Endodermal cell (in vitro differentiated cells): ENCODE results near the gene GAS2. TPM values are rescaled to one million over a fixed set of nuclear protein-coding genes. Genes with fewer than 3 reads are reported as not detected.
A peak's percentile ranks its signal among the peaks of the same experiment; 100 is the strongest.

Experiments
- DNase-seq: peaks from one replicate; pipeline ENCODE4 v3.0.0-alpha.2; 2017
- H3K27ac ChIP-seq: 2 replicates; pipeline ENCODE4 v1.5.1; 2013; ENCODE audit warnings: mild to moderate bottlenecking, low read depth, low read length, moderate library complexity
- H3K27me3 ChIP-seq: 2 replicates; pipeline ENCODE4 v1.6.1; 2013; ENCODE audit warnings: mild to moderate bottlenecking, low read length, moderate library complexity; ENCODE audit not compliant: insufficient read depth, control insufficient read depth, poor library complexity, severe bottlenecking
- H3K36me3 ChIP-seq: 2 replicates; pipeline ENCODE4 v1.7.0; 2013; ENCODE audit warnings: mild to moderate bottlenecking, low read length, moderate library complexity; ENCODE audit not compliant: control insufficient read depth, insufficient read depth
- H3K4me1 ChIP-seq: one replicate; pipeline ENCODE4 v1.7.0; 2013; ENCODE audit warnings: low read length; ENCODE audit not compliant: control insufficient read depth, insufficient read depth
- H3K4me3 ChIP-seq: 2 replicates; pipeline ENCODE4 v1.5.1; 2013; ENCODE audit warnings: mild to moderate bottlenecking, low read length, moderate library complexity
- H3K9ac ChIP-seq: 2 replicates; pipeline ENCODE4 v1.6.1; 2013; ENCODE audit warnings: mild to moderate bottlenecking, low read length, moderate library complexity; ENCODE audit not compliant: poor library complexity, severe bottlenecking; ENCODE audit errors: extremely low read depth
- H3K9me3 ChIP-seq: 2 replicates; pipeline ENCODE4 v1.6.1; 2013; ENCODE audit warnings: mild to moderate bottlenecking, low read length, moderate library complexity; ENCODE audit not compliant: control insufficient read depth
- H3K27ac Mint-ChIP-seq: 2 replicates; pipeline ENCODE4 v1.8.0; 2020; ENCODE audit warnings: mixed read lengths
- H3K27me3 Mint-ChIP-seq: 2 replicates; pipeline ENCODE4 v1.8.0; 2021; ENCODE audit warnings: mild to moderate bottlenecking, mixed read lengths; ENCODE audit not compliant: insufficient read depth
- H3K36me3 Mint-ChIP-seq: 2 replicates; pipeline ENCODE4 v1.8.0; 2020; ENCODE audit warnings: low read depth, mixed read lengths
- H3K4me1 Mint-ChIP-seq: 2 replicates; pipeline ENCODE4 v1.8.0; 2020; ENCODE audit warnings: mixed read lengths
- H3K4me3 Mint-ChIP-seq: 2 replicates; pipeline ENCODE4 v1.8.0; 2020; ENCODE audit warnings: mild to moderate bottlenecking, moderate library complexity, mixed read lengths
- H3K9me3 Mint-ChIP-seq: 2 replicates; pipeline ENCODE4 v1.8.0; 2020; ENCODE audit warnings: mild to moderate bottlenecking, mixed read lengths
- WGBS, 2 experiments: methylation state at CpG; one replicate each; pipeline versions ENCODE4 v1.1.5 to v1.1.7; 2013; ENCODE audit warnings: missing lambda C conversion rate in 2 of 2, mixed read lengths in 1 of 2; ENCODE audit not compliant: insufficient coverage in 1 of 2, insufficient read length in 1 of 2; 5-methylcytosine and 5-hydroxymethylcytosine counted together
- total RNA-seq, 2 donors: library from RNA; stranded (reverse); fragmentation: NEBNext Ultra II Directional in 1 of 2; extraction: Animal tissue kit (Norgen Biotek cat#: 25700) in 1 of 2; gene quantifications; 2 replicates in 1 of 2; 3 replicates in 1 of 2; pipeline ENCODE4 v1.2.1, GENCODE V29; 2021
- TF ChIP-seq, protein P1 (sequence below): fragments of 200-600 bp; sonication (generic); conservative IDR thresholded peaks from 2 replicates; pipeline ENCODE4 v1.5.0; 2021; ENCODE audit warnings: antibody characterized with exemption, mild to moderate bottlenecking

The GAS2 gene
- total RNA-seq, 2 donors from 2014 or later = 3.0 to 4.1 TPM

DNA sequence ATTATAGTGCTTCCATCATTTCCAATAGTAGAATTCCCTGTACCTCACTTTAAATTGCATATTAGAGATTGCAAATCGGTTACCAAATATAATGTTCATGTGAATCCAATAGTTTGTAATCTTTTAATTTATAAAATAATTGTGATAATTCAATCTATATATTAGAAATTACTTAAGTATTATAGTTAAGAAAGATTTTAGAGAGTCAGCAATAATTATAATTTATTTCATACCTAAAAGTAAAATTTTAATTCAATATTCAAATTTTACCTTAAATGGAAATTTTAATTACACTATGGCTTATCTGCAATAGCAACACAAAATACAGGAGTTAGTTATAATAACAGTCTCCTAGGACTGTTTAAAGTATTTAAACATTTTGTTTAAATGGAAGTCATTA, 180.3 kb downstream of the GAS2 start:
- H3K4me3 ChIP-seq = no peak overlapping the region
- WGBS, 2 experiments = no CpG with 5 or more reads among the region's 1 CpG
- no peaks in the 10 kb centered on the region for H3K9me3 ChIP-seq
- no peak overlapping the region for H3K4me3 Mint-ChIP-seq
- H3K36me3 ChIP-seq = no peaks in the 10 kb centered on the region
- H3K4me1 Mint-ChIP-seq = no peaks in the 10 kb centered on the region
- H3K9ac ChIP-seq = no peak overlapping the region
- H3K27ac Mint-ChIP-seq = no peak overlapping the region
- TF ChIP-seq, protein P1, sequence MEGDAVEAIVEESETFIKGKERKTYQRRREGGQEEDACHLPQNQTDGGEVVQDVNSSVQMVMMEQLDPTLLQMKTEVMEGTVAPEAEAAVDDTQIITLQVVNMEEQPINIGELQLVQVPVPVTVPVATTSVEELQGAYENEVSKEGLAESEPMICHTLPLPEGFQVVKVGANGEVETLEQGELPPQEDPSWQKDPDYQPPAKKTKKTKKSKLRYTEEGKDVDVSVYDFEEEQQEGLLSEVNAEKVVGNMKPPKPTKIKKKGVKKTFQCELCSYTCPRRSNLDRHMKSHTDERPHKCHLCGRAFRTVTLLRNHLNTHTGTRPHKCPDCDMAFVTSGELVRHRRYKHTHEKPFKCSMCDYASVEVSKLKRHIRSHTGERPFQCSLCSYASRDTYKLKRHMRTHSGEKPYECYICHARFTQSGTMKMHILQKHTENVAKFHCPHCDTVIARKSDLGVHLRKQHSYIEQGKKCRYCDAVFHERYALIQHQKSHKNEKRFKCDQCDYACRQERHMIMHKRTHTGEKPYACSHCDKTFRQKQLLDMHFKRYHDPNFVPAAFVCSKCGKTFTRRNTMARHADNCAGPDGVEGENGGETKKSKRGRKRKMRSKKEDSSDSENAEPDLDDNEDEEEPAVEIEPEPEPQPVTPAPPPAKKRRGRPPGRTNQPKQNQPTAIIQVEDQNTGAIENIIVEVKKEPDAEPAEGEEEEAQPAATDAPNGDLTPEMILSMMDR = no peak
- H3K27me3 Mint-ChIP-seq = no peaks in the 10 kb centered on the region
- H3K36me3 Mint-ChIP-seq = no peaks in the 10 kb centered on the region
- H3K9me3 Mint-ChIP-seq = peaks cover 15% of the 10 kb centered on the region
- H3K27ac ChIP-seq = no peak overlapping the region
- no peaks in the 10 kb centered on the region for H3K27me3 ChIP-seq
- no peaks in the 10 kb centered on the region for H3K4me1 ChIP-seq
- DNase-seq = no peak

GRCh38 chr11:22851477-22851876, 185.1 kb downstream of the GAS2 start:
- Mint-ChIP-seq H3K4me3 (no peak overlapping the region), H3K27ac (no peak overlapping the region), H3K4me1 (no peaks in the 10 kb centered on the region), H3K27me3 (no peaks in the 10 kb centered on the region), H3K9me3 (peaks cover 3% of the 10 kb centered on the region), H3K36me3 (no peaks in the 10 kb centered on the region)
- H3K27me3 ChIP-seq = no peaks in the 10 kb centered on the region
- no peaks in the 10 kb centered on the region for H3K4me1 ChIP-seq
- H3K9me3 ChIP-seq = no peaks in the 10 kb centered on the region
- H3K9ac ChIP-seq = no peak overlapping the region
- no peak overlapping the region for H3K4me3 ChIP-seq
- H3K27ac ChIP-seq = peak overlapping the region; percentile 40
- no peaks in the 10 kb centered on the region for H3K36me3 ChIP-seq
- TF ChIP-seq, protein P1 = no peak
- DNase-seq = no peak

DNA sequence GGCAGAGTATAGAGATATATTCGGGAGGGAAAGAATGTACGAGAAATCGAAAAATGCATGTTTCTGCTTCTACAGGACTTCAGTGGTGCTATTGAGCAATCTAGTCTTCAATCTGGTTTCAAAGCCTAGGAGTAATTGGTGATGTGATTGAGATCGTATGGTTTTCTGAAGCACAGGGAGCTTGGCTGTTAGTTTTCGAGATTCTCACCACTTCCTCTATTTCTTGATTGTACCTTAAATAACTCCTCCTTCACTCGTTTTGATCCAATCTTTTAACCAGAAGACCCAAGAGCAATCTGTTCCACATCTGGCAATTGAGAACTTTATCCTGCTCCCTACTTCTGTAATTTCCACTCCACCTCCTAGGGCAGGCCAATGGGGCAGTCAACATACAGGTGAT, 193.3 kb downstream of the GAS2 start:
- no peaks in the 10 kb centered on the region for H3K9me3 Mint-ChIP-seq
- no peak overlapping the region for H3K27ac Mint-ChIP-seq
- TF ChIP-seq, protein P1 = no peak
- H3K9ac ChIP-seq = no peak overlapping the region
- H3K27me3 ChIP-seq = no peaks in the 10 kb centered on the region
- H3K36me3 ChIP-seq = no peaks in the 10 kb centered on the region
- H3K4me1 ChIP-seq = no peaks in the 10 kb centered on the region
- no peak overlapping the region for H3K4me3 Mint-ChIP-seq
- H3K36me3 Mint-ChIP-seq = no peaks in the 10 kb centered on the region
- H3K9me3 ChIP-seq = no peaks in the 10 kb centered on the region
- 88 to 96% methylated on average over 5 to 6 of the region's 6 CpGs for WGBS, 2 experiments
- H3K4me3 ChIP-seq = no peak overlapping the region
- no peak for DNase-seq
- no peaks in the 10 kb centered on the region for H3K4me1 Mint-ChIP-seq
- no peaks in the 10 kb centered on the region for H3K27me3 Mint-ChIP-seq
- no peak overlapping the region for H3K27ac ChIP-seq
